Glutamatergic neuron (in vitro differentiated cells): Measurements from ENCODE around the gene RGS13. TPM values are rescaled to one million over a fixed set of nuclear protein-coding genes. Genes with fewer than 3 reads are reported as not detected.

Experiments
- DNase-seq: peaks from one replicate; pipeline ENCODE4 v3.0.0; 2022
- H3K27ac Mint-ChIP-seq: one replicate; pipeline ENCODE4 v1.8.0; 2020; ENCODE audit warnings: mild to moderate bottlenecking, mixed read lengths, inconsistent platforms; ENCODE audit not compliant: unreplicated experiment
- H3K27me3 Mint-ChIP-seq: one replicate; pipeline ENCODE4 v1.8.0; 2020; ENCODE audit warnings: mild to moderate bottlenecking, moderate library complexity, mixed read lengths, inconsistent platforms; ENCODE audit not compliant: unreplicated experiment
- H3K36me3 Mint-ChIP-seq: one replicate; pipeline ENCODE4 v1.8.0; 2020; ENCODE audit warnings: mild to moderate bottlenecking, mixed read lengths, inconsistent platforms; ENCODE audit not compliant: unreplicated experiment
- H3K4me1 Mint-ChIP-seq: one replicate; pipeline ENCODE4 v1.8.0; 2020; ENCODE audit warnings: mild to moderate bottlenecking, low read depth, mixed read lengths, inconsistent platforms; ENCODE audit not compliant: unreplicated experiment
- H3K4me3 Mint-ChIP-seq: one replicate; pipeline ENCODE4 v1.8.0; 2020; ENCODE audit warnings: mild to moderate bottlenecking, mixed read lengths, inconsistent platforms; ENCODE audit not compliant: unreplicated experiment
- H3K9me3 Mint-ChIP-seq: one replicate; pipeline ENCODE4 v1.8.0; 2020; ENCODE audit warnings: mild to moderate bottlenecking, moderate library complexity, mixed read lengths, inconsistent platforms; ENCODE audit not compliant: unreplicated experiment
- total RNA-seq: library from RNA; stranded (reverse); fragmentation: NEBNext Ultra II Directional; extraction: Animal tissue kit (Norgen Biotek cat#: 25700); gene quantifications from one replicate; pipeline ENCODE4 v1.2.1, GENCODE V29; 2021; ENCODE audit not compliant: unreplicated experiment
- TF ChIP-seq, protein P1 (sequence below): fragments of 200-600 bp; sonication (generic); IDR thresholded peaks from one replicate; pipeline ENCODE4 v1.5.0; 2021; ENCODE audit not compliant: partially characterized antibody, unreplicated experiment

RGS13 gene
- total RNA-seq, 1 donor from 2014 or later: not detected

GRCh38 chr1:192709544-192709943, 73.6 kb downstream of the RGS13 start:
- TF ChIP-seq, protein P1, sequence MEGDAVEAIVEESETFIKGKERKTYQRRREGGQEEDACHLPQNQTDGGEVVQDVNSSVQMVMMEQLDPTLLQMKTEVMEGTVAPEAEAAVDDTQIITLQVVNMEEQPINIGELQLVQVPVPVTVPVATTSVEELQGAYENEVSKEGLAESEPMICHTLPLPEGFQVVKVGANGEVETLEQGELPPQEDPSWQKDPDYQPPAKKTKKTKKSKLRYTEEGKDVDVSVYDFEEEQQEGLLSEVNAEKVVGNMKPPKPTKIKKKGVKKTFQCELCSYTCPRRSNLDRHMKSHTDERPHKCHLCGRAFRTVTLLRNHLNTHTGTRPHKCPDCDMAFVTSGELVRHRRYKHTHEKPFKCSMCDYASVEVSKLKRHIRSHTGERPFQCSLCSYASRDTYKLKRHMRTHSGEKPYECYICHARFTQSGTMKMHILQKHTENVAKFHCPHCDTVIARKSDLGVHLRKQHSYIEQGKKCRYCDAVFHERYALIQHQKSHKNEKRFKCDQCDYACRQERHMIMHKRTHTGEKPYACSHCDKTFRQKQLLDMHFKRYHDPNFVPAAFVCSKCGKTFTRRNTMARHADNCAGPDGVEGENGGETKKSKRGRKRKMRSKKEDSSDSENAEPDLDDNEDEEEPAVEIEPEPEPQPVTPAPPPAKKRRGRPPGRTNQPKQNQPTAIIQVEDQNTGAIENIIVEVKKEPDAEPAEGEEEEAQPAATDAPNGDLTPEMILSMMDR: no peak
- Mint-ChIP-seq H3K4me3 (no peak overlapping the region), H3K4me1 (no peaks in the 10 kb centered on the region), H3K9me3 (no peaks in the 10 kb centered on the region), H3K27ac (no peak overlapping the region), H3K27me3 (no peaks in the 10 kb centered on the region), H3K36me3 (no peaks in the 10 kb centered on the region)
- DNase-seq: no peak

Other genes with a start within 250 kb of the RGS13 start
- gene RGS1, start 60.4 kb upstream of the RGS13 start, total RNA-seq: not detected
- 33.5 TPM for gene RGS2, start 172.9 kb downstream of the RGS13 start, total RNA-seq